ENCODE results near the gene LCE2D.
"Not testable (repeated sequence)": the region's sequence is repeated elsewhere in the genome, so short reads cannot be mapped to it uniquely, and the experiment has no call there.

The LCE2D gene, protein sequence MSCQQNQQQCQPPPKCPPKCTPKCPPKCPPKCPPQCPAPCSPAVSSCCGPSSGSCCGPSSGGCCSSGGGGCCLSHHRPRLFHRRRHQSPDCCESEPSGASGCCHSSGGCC

GRCh38 chr1:152663098-152663497, at the start of gene LCE2D:
LCE2D (plus strand) TSS chr1:152663380; CDS start chr1:152664106, 726 bp downstream.
- no peak for DNase-seq (ENCODE audit: low spot score)

DNA sequence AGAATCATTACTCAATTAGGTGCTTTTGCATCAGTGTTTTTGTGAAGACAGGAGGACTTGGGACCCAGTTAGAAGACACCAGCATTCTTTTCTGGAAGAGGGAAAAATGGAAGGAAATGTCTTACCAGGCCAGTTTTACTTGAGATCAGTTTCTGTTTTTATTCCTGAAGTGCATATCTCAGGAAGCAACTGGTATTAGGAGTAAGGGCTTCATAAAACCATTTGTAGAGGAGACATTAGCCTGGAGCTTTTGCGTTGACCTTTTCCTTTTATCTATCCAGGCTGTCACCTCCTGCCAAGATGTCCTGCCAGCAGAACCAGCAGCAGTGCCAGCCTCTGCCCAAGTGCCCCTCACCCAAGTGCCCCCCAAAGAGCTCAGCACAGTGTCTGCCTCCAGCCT, 49.7 kb upstream of the LCE2D start, which contains the start of gene LCE3B:
Gene LCE3B, plus strand, starts transcription at position 301 of the 400 bp plus-strand sequence. Its CDS starts 0 bp downstream, at position 301.
- DNase-seq (ENCODE audit: low spot score), result no peak

DNA sequence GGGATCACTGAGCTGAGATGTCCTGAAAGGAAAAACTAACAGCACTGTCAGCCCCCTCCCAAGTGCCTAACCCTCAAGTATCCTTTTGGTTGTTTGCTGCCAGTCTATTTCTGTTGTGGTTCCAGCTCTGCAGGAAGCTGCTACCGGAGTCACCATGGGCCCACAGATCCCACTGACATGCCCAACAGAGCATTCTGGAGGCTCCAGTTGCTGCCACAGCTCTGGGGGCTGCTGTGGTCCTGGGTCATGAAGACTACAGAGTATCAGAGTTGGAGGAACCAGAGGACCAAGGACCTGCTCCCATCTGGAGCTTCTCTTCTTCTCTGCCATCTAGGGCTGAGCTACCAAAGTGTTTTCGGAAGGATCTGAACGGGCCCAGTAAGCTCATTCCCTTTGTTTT, 41.2 kb upstream of the LCE2D start:
- no peak for DNase-seq (ENCODE audit: low spot score)

GRCh38 chr1:152622803-152623202, 40.4 kb upstream of the LCE2D start, which contains the start of gene LCE3A:
LCE3A (minus strand) TSS chr1:152623103; CDS start chr1:152623103, 0 bp downstream.
- no peak for DNase-seq (ENCODE audit: low spot score)

DNA sequence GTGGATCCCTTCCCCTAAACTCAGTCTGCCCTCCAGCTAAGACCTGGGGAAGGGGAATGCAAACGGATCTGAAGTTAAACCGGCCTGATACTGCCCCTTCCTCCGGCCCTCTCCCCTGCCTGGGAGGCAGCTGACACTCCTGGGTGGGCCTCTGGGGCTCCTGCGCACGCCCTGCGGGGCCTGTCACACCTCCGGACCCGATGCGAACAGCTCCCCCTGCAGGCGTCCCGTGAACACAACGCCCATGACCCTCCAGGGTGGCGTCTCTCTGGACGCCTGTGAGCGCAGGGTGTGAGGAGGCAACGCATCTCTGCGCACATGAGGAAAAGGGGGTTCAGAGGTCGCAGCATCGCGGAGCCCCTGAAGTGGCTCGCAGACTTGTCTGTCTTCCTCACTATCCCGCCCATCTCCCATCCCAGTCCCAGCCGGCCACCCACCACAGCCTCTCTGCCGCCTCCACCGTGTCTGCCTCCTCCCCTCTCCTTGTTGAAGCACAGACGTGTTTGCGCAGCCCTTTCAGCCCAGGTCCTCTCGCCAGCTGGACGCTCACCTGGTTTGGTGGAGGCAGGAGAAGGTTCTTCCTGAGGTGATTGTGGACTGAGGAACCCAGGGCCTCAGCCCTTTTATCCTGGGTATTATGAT, 39.9 kb upstream of the LCE2D start:
- no peak for DNase-seq (ENCODE audit: low spot score)

GRCh38 chr1:152626744-152627143, 36.4 kb upstream of the LCE2D start:
- DNase-seq (ENCODE audit: low spot score), result no peak

DNA sequence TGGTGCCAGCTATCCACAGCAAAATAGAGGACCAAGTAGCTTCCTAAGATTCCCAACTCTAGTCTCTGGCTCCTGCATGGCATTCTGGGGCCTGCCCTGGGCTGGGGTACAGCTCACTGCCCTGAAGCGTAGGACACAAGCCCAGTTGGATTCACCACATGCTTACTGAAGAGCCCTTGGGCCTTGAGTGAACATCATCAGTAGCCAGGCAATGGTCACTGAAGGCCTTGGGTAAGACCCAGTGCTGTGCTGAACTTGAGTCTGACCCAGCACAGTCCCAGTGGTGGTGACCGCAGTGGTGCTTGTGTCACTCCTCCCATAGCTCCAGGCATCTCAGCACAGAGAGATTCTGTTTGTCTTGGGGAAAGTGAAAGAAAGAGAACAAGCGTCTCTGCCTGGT, 32.6 kb upstream of the LCE2D start:
- no peak for DNase-seq (ENCODE audit: low spot score)

DNA sequence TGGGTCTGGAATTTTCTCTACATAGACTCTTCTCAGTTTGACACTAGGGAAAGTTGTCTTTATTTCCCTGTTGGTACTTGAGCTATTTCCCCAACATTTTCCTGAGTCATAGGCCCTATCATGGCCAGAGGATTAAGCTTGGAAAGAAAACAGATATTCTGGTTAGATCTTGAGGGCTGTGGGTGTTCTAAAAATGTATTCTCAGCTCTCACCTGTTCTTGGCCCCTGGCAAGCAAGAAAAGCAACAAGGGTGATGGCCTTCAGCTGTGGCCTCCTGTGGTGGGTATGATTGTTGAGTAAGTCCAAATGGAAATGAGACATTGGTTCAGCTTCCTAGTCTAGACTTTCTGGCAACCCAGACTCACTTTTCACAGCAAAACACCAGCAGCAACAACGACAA, 22.8 kb upstream of the LCE2D start:
- DNase-seq (ENCODE audit: low spot score), result no peak

GRCh38 chr1:152643945-152644344, 19.2 kb upstream of the LCE2D start:
- DNase-seq (ENCODE audit: low spot score), result no peak

DNA sequence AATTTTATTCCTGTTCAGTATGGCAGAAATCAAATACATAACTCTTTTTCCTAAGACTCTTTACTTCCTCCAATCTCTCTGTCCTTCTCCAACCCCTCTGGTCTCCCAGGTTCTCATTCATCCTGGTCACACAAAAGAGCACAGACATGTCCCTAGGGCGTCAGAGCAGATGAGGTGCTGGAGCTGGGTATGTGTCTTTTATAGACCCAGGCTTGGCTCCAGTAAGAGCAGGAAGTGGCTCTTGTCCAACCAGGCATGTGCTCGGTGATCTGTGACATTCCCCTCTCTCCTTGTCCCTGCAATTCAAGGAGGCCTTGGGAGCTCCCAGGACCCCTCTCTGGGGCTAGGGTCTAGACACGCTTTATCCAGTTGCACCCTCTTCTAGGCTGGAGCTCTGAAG, 18.0 kb upstream of the LCE2D start:
- no peak for DNase-seq (ENCODE audit: low spot score)

DNA sequence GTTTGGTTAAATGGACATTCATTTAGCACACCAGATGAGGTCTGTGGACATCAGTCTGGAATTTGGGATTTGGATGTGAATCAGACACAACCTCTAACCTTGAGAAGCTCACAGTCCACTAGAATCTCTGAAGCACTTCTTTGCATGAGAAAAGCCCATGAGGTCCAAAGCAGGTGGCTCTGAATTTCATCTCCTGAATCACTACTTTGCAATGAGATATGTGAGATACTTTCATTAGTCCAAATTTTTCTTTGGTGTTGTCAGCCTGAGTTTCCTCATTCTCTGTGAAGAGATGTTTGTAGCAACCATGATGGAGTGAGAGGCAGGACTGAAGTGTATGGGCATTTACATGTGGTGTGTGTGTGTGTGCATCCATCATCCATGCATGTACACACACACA, 16.5 kb upstream of the LCE2D start:
- DNase-seq (ENCODE audit: low spot score), result no peak

DNA sequence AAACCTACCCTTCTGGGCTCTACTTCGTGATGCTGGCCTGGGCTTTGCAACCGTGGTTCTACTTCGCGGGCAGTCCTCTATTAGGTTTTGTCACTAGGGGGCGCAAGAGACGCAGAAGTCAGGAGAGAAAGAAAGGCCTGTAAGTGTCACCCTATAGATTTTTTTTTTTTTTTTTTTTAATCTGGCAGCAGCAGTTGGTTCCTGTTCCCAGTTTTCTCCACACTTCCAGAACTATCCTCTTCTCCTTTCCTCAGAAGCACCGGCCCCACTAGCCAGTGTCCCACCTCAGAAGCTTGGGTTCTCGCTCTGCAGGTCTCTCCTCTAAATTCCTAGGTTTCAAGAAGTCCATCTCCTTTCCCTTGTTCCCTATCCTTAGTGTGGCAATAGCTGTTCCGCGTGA, 9.1 kb upstream of the LCE2D start:
- DNase-seq (ENCODE audit: low spot score), result peak; percentile 71

DNA sequence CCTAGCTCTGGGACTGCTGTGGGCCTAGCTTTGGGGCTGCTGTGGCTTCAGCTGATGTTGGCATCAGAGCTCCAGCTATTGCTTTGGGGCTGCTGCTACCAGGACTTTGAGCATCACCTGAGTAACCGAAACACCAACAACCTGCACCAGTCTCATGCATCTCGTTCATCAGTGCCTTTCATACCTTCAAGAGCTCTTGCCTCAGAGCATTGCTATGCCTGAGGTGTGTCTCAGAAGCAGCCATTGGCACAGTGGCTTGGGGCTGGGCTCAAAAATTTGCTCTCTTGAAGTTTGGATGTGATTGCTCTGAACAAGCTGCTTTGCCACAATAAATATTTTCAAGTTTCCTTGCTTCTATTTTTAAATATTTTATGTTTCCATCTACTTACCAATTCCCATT, 6.7 kb upstream of the LCE2D start:
- DNase-seq (ENCODE audit: low spot score), result no peak

- DNase-seq (ENCODE audit: low spot score), result no peak
These were observed 5.5 kb upstream of the LCE2D start for GRCh38 chr1:152657677-152658076.

- DNase-seq (ENCODE audit: low spot score), result no peak
These were observed 4.5 kb upstream of the LCE2D start for GRCh38 chr1:152658649-152659048.

GRCh38 chr1:152666171-152666570, 3.0 kb downstream of the LCE2D start:
- DNase-seq (ENCODE audit: low spot score), result not testable (repeated sequence)

DNA sequence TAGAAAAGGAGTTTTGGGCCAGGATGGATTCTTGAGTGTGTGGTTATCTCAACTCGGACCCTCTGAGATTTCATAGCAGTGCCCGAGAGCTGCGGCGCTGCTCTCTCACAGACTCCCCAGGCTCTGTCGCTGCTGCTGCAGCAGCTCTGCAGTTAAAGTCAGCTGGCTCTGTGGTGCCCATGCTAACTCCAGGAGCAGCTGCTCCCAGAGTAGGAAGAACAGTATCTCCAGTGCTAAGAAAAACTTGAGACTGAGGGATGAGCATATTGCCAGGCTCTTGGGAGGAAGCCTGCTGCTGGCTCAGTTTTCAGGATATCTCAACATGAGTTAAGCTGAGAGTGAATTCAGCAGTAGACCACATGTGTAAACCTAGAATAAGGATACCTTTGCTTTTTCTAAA, 4.5 kb downstream of the LCE2D start:
- no peak for DNase-seq (ENCODE audit: low spot score)

DNA sequence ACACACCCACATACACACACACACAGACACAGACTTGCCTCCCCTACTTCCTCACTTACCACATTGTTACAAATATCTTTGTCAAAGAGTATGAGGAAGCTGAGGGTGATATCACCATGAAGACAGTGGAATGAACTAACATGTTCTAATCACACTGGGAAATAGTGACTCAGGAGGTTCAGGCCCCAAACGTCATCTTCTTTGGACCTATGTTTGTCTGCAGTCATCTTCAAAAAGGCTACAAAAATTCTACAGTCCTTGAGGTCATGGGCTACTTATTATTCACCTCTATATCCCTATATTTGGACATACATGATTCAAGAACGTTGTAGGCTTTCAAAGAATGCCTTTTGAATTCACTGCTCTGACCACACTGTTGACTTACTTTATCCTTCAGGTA, 9.8 kb downstream of the LCE2D start:
- no peak for DNase-seq (ENCODE audit: low spot score)

DNA sequence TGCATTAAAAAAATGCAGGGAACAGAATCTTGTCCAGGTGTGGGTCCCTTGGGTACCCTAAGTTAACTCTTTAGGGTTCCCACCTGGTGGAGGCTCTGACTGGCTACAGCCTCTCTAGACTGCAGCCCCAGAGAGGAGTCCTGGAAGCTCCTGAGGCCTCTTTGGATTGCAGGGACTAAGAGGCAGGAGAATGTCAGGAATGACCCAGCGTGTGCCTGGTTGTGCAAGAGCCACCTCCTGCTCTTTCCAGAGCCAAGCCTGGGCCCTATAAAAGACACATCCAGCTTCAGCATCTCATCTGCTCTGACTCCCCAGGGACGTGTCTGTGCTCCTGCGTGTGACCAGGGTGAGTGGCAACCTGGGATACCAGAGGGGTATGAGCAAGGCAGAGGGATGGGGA, 11.8 kb downstream of the LCE2D start, which contains the start of gene LCE2C:
Gene LCE2C, plus strand, starts transcription at position 297 of the 400 bp plus-strand sequence. CDS start 737 bp downstream, outside the sequence.
- DNase-seq (ENCODE audit: low spot score), result not testable (repeated sequence)

GRCh38 chr1:152679459-152679858, 16.3 kb downstream of the LCE2D start:
- no peak for DNase-seq (ENCODE audit: low spot score)

GRCh38 chr1:152681616-152682015, 18.4 kb downstream of the LCE2D start:
- no peak for DNase-seq (ENCODE audit: low spot score)

- DNase-seq (ENCODE audit: low spot score), result no peak
These were observed 20.7 kb downstream of the LCE2D start for GRCh38 chr1:152683846-152684245.

DNA sequence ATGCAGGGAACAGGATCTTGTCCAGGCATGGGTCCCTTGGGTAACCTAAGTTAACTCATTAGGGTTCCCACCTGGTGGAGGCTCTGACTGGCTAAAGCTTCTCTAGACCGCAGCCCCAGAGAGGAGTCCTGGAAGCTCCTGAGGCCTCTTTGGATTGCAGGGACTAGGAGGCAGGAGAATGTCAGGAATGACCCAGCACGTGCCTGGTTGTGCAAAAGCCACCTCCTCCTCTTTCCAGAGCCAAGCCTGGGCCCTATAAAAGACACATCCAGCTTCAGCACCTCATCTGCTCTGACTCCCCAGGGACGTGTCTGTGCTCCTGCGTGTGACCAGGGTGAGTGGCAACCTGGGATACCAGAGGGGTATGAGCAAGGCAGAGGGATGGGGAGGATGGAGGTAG, 22.6 kb downstream of the LCE2D start, which contains the start of gene LCE2B:
Gene LCE2B, plus strand, starts transcription at position 301 of the 400 bp plus-strand sequence. CDS start 721 bp downstream, outside the sequence.
- DNase-seq (ENCODE audit: low spot score), result not testable (repeated sequence)

Data from AG20443 (cell line).